ENCODE measurements around the gene TRPC4AP.

TRPC4AP gene

DNA sequence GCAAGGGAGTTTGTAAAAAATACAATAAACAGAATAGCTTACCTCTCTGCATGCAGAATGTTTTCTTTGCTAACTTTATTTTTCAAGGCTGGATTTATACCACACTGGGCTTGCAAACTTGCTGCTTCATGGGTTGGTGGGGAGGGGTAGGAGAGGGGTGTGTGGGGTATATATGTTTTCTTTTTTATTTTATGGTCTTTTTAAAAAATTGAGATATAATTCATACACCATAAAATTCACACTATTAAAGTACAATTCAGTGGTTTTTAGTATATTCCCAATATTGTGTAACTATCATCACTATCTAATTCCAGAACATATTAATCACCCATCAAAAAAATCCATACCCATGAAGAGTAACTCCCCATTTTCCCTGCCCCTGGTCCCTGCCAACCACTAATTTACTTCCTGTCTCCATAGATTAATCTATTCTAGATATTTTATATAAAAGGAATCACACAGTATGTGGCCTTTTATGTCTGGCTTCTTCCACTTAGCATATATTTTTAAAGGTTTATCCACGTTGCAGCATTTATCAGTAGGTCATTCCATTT, 14.3 kb upstream of the TRPC4AP start:
- TF ChIP-seq CTCF (IDR thresholded peaks at IDR 0.05; ENCODE audit: extremely low read depth, insufficient read depth, missing control alignments): no peak
- in situ Hi-C loops (cut with MboI; ENCODE audit: low pct_unique_long_range_greater_than_20kb, low sequenced_read_pairs, unreplicated experiment): no loop called here
- no peak for DNase-seq (ENCODE audit: low spot score)

GRCh38 chr20:35104685-35105295, 12.2 kb upstream of the TRPC4AP start:
- in situ Hi-C loops (cut with MboI; ENCODE audit: low pct_unique_long_range_greater_than_20kb, low sequenced_read_pairs, unreplicated experiment): no loop called here
- no peak for TF ChIP-seq CTCF (IDR thresholded peaks at IDR 0.05; ENCODE audit: extremely low read depth, insufficient read depth, missing control alignments)
- DNase-seq (ENCODE audit: low spot score): no peak

DNA sequence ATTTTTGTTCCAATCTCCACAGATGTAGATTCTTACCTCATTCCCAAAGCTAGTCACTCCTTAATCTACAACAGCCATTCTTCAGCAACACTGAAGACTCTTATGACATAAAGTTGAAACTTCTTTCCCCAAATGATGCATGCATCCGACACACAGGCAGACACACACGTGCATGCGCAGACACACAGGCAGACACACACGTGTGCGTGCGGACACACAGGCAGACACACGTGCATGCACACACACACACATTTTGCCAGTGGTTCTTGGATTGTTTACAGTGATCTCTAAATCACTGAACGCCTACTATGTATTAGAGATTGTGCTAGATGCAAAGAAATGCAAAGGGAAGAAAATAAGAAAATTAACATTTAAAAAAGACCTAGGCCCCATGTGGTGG, 9.0 kb upstream of the TRPC4AP start:
- DNase-seq (ENCODE audit: low spot score): no peak
- in situ Hi-C loops (cut with MboI; ENCODE audit: low pct_unique_long_range_greater_than_20kb, low sequenced_read_pairs, unreplicated experiment): no loop called here
- TF ChIP-seq CTCF (IDR thresholded peaks at IDR 0.05; ENCODE audit: extremely low read depth, insufficient read depth, missing control alignments): no peak

- no peak for DNase-seq (ENCODE audit: low spot score)
- no peak for TF ChIP-seq CTCF (IDR thresholded peaks at IDR 0.05; ENCODE audit: extremely low read depth, insufficient read depth, missing control alignments)
- in situ Hi-C loops (cut with MboI; ENCODE audit: low pct_unique_long_range_greater_than_20kb, low sequenced_read_pairs, unreplicated experiment): no loop called here
Measured at GRCh38 chr20:35093267-35093884, 769 bp upstream of the TRPC4AP start.

- DNase-seq (ENCODE audit: low spot score): no peak
- in situ Hi-C loops (cut with MboI; ENCODE audit: low pct_unique_long_range_greater_than_20kb, low sequenced_read_pairs, unreplicated experiment): no loop called here
- no peak for TF ChIP-seq CTCF (IDR thresholded peaks at IDR 0.05; ENCODE audit: extremely low read depth, insufficient read depth, missing control alignments)
Measured at GRCh38 chr20:35091816-35092523, 637 bp downstream of the TRPC4AP start.

- no peak for TF ChIP-seq CTCF (IDR thresholded peaks at IDR 0.05; ENCODE audit: extremely low read depth, insufficient read depth, missing control alignments)
- in situ Hi-C loops (cut with MboI; ENCODE audit: low pct_unique_long_range_greater_than_20kb, low sequenced_read_pairs, unreplicated experiment): no loop called here
- no peak for DNase-seq (ENCODE audit: low spot score)
Measured at GRCh38 chr20:35088231-35089145, 4.1 kb downstream of the TRPC4AP start.
